ENCODE measurements around the gene SPINT2.

The SPINT2 gene

GRCh38 chr19:38294090-38294489 lies 29.7 kb downstream of the SPINT2 start:
- DNase-seq (ENCODE audit: low spot score): no peak

- DNase-seq (ENCODE audit: low spot score): no peak
These were observed 34.7 kb downstream of the SPINT2 start for GRCh38 chr19:38298821-38299680.

- DNase-seq (ENCODE audit: low spot score): no peak
These were observed 39.4 kb downstream of the SPINT2 start, which contains the start of gene C19orf33 for GRCh38 chr19:38303517-38304351. TSS of gene C19orf33 (plus strand) at chr19:38304251. CDS start at chr19:38304262, 11 bp downstream.

GRCh38 chr19:38304352-38304865 lies 40.0 kb downstream of the SPINT2 start:
- DNase-seq (ENCODE audit: low spot score): no peak

GRCh38 chr19:38304866-38305429 lies 40.6 kb downstream of the SPINT2 start:
- DNase-seq (ENCODE audit: low spot score): no peak

- DNase-seq (ENCODE audit: low spot score): no peak
These were observed 41.9 kb downstream of the SPINT2 start for GRCh38 chr19:38306236-38306635.

GRCh38 chr19:38307076-38307475 lies 42.7 kb downstream of the SPINT2 start:
- no peak for DNase-seq (ENCODE audit: low spot score)

- DNase-seq (ENCODE audit: low spot score): no peak
These were observed 43.2 kb downstream of the SPINT2 start for GRCh38 chr19:38307597-38307996.

GRCh38 chr19:38308006-38308766 lies 43.8 kb downstream of the SPINT2 start:
- DNase-seq (ENCODE audit: low spot score): no peak

- DNase-seq (ENCODE audit: low spot score): no peak
These were observed 44.7 kb downstream of the SPINT2 start for GRCh38 chr19:38308926-38309614.

- DNase-seq (ENCODE audit: low spot score): no peak
These were observed 45.4 kb downstream of the SPINT2 start for GRCh38 chr19:38309615-38310278.

GRCh38 chr19:38310279-38310670 lies 45.9 kb downstream of the SPINT2 start:
- DNase-seq (ENCODE audit: low spot score): no peak

GRCh38 chr19:38310986-38311385 lies 46.6 kb downstream of the SPINT2 start:
- no peak for DNase-seq (ENCODE audit: low spot score)

GRCh38 chr19:38315657-38316476 lies 51.5 kb downstream of the SPINT2 start, which contains the start of gene YIF1B:
TSS of gene YIF1B (minus strand) at chr19:38315947. CDS start at chr19:38315917, 30 bp downstream.
- peak; percentile 98 for DNase-seq (ENCODE audit: low spot score)

GRCh38 chr19:38316477-38317067 lies 52.2 kb downstream of the SPINT2 start:
- DNase-seq (ENCODE audit: low spot score): peak; percentile 16

- peak; percentile 53 for DNase-seq (ENCODE audit: low spot score)
These were observed 52.8 kb downstream of the SPINT2 start for GRCh38 chr19:38317104-38317612.

GRCh38 chr19:38318660-38319059 lies 54.3 kb downstream of the SPINT2 start:
- DNase-seq (ENCODE audit: low spot score): no peak

GRCh38 chr19:38319421-38320258 lies 55.3 kb downstream of the SPINT2 start, which contains the start of gene KCNK6:
TSS of gene KCNK6 (plus strand) at chr19:38319845. CDS start at chr19:38319951, 106 bp downstream.
- DNase-seq (ENCODE audit: low spot score): peak; percentile 50
